HepG2 (cell line): ENCODE data around the gene TMX4. TPM values are rescaled to one million over a fixed set of nuclear protein-coding genes. Genes with fewer than 3 reads are reported as not detected.
A peak's percentile ranks its signal among the peaks of the same experiment; 100 is the strongest.

Source experiments
- ATAC-seq: fragments of 200-7000 bp; cut with Tn5 transposase; 3 replicates; pipeline ENCODE4 v1.9.1; 2020; ENCODE audit warnings: mild to moderate bottlenecking, moderate library complexity
- BruUV-seq: library from RNA; stranded (reverse); fragments of 400-500 nt; replicated peaks from 2 replicates; lab custom pipeline; 2021; lab: Mats Ljungman, UMichigan
- CTCF ChIA-PET: fragments of 300-600 bp; formaldehyde crosslinking; extraction: SDS; loops from one replicate; lab custom pipeline; 2021; ENCODE audit warnings: low total read pairs, inconsistent platforms, low intra/inter-chr PET ratio; lab: Yijun Ruan, JAX
- POLR2A ChIA-PET: fragments of 350-600 bp; sonication (Branson Sonifier 250); formaldehyde crosslinking; loops from one replicate; lab custom pipeline; 2020; ENCODE audit warnings: antibody characterized with exemption, inconsistent platforms; lab: Yijun Ruan, JAX
- DNase-seq: peaks from one replicate; pipeline ENCODE4 v3.0.0-alpha.2; 2015; ENCODE audit warnings: low spot score
- FAIRE-seq: peaks from 3 replicates; lab custom pipeline; 2011; peaks lifted over from hg19 to GRCh38; lab: Jason Lieb, UNC
- H2AFZ ChIP-seq: one replicate; pipeline ENCODE4 v1.6.1; 2011; ENCODE audit warnings: low read length, inconsistent platforms
- H3K27ac ChIP-seq: fragments of 300-600 bp; 3 replicates; pipeline ENCODE4 v1.8.0; 2011; ENCODE audit warnings: mixed run types, mild to moderate bottlenecking, mixed read lengths, low read length, inconsistent platforms; ENCODE audit not compliant: insufficient read depth; ENCODE audit errors: extremely low read length
- H3K27me3 ChIP-seq, 2 experiments: fragments of 200-600 bp in 1 of 2; 2 replicates in 1 of 2; 3 replicates in 1 of 2; pipeline versions ENCODE4 v1.6.0 to v1.8.0; 2011; ENCODE audit warnings: low read length in 2 of 2, mild to moderate bottlenecking in 2 of 2, moderate library complexity in 2 of 2, inconsistent platforms in 1 of 2; ENCODE audit not compliant: insufficient read depth in 2 of 2, control insufficient read depth in 1 of 2
- H3K36me3 ChIP-seq, 2 experiments: fragments of 200-600 bp in 1 of 2; replicated peaks in 1 of 2; 2 replicates in 1 of 2; 3 replicates in 1 of 2; pipeline versions ENCODE4 v1.5.1 to v1.8.0; 2011; ENCODE audit warnings: low read length in 2 of 2, inconsistent platforms in 1 of 2; ENCODE audit not compliant: insufficient read depth in 2 of 2, control insufficient read depth in 1 of 2
- H3K4me1 ChIP-seq: 2 replicates; pipeline ENCODE4 v1.5.1; 2012; ENCODE audit warnings: low read length, inconsistent platforms; ENCODE audit not compliant: insufficient read depth
- H3K4me2 ChIP-seq: 2 replicates; pipeline ENCODE4 v1.6.0; 2011; ENCODE audit warnings: low read depth, low read length, inconsistent platforms
- H3K4me3 ChIP-seq, 3 experiments: fragments of 200-600 bp in 1 of 3; sonication (generic), shearing (Covaris generic) in 1 of 3; replicated peaks in 1 of 3; 2 replicates each; pipeline ENCODE4 v1.5.1; 2011 to 2016; ENCODE audit warnings: low read length in 3 of 3, inconsistent platforms in 2 of 3, low read depth in 2 of 3, mild to moderate bottlenecking in 2 of 3, control low read depth in 1 of 3, mixed read lengths in 1 of 3; ENCODE audit not compliant: insufficient read depth in 1 of 3
- H3K79me2 ChIP-seq: one replicate; pipeline ENCODE4 v1.6.1; 2011; ENCODE audit warnings: low read length, inconsistent platforms; ENCODE audit not compliant: insufficient read depth
- H3K9ac ChIP-seq: 2 replicates; pipeline ENCODE4 v1.6.0; 2011; ENCODE audit warnings: mild to moderate bottlenecking, low read depth, low read length, inconsistent platforms; ENCODE audit not compliant: insufficient read depth
- H3K9me3 ChIP-seq: 2 replicates; pipeline ENCODE4 v1.5.1; 2012; ENCODE audit warnings: mild to moderate bottlenecking, low read length
- H4K20me1 ChIP-seq: 2 replicates; pipeline ENCODE4 v1.6.0; 2011; ENCODE audit warnings: inconsistent platforms, mild to moderate bottlenecking, low read length, moderate library complexity; ENCODE audit not compliant: insufficient read depth
- ATF7 ChIP-seq, 2 experiments: fragments of 450-650 bp in 1 of 2; sonication (generic) in 1 of 2; formaldehyde crosslinking in 1 of 2; IDR thresholded peaks; 2 replicates each; pipeline versions ENCODE4 v1.4.0 to v1.6.1; 2016 to 2020; ENCODE audit warnings: antibody characterized with exemption in 1 of 2, mild to moderate bottlenecking in 1 of 2, missing genetic modification reagents in 1 of 2
- ATM ChIP-seq: fragments of 450-650 bp; IDR thresholded peaks from 2 replicates; pipeline ENCODE4 v1.7.1; 2017; ENCODE audit warnings: mild to moderate bottlenecking, borderline replicate concordance
- MATR3 ChIP-seq: sonication (generic); formaldehyde crosslinking; IDR thresholded peaks from 2 replicates; pipeline ENCODE4 v1.4.0; 2020; ENCODE audit warnings: missing genetic modification reagents
- MTF2 ChIP-seq: sonication (generic); formaldehyde crosslinking; IDR thresholded peaks from 2 replicates; pipeline ENCODE4 v1.5.0; 2020; ENCODE audit warnings: missing genetic modification reagents, borderline replicate concordance
- PCBP2 ChIP-seq: fragments of 200-400 bp; formaldehyde crosslinking; optimal IDR thresholded peaks from 2 replicates; pipeline ENCODE3; 2018; ENCODE audit warnings: low read length, low read depth; ENCODE audit not compliant: poor library complexity, severe bottlenecking
- ZNF530 ChIP-seq: sonication (generic); formaldehyde crosslinking; IDR thresholded peaks from 2 replicates; pipeline ENCODE4 v1.5.0; 2020; ENCODE audit warnings: low read depth, mild to moderate bottlenecking, missing genetic modification reagents
- ZNF616 ChIP-seq: sonication (generic); formaldehyde crosslinking; IDR thresholded peaks from 2 replicates; pipeline ENCODE4 v1.5.0; 2020; ENCODE audit warnings: low read depth, mild to moderate bottlenecking, missing genetic modification reagents
- ZNF703 ChIP-seq: sonication (generic); formaldehyde crosslinking; IDR thresholded peaks from 2 replicates; pipeline ENCODE4 v1.5.1; 2020; ENCODE audit warnings: missing genetic modification reagents, mild to moderate bottlenecking, moderate library complexity, borderline replicate concordance
- WGBS: methylation state at CpG from one replicate; pipeline ENCODE4 v1.1.6; 2017; ENCODE audit warnings: low lambda C conversion rate; 5-methylcytosine and 5-hydroxymethylcytosine counted together
- in situ Hi-C: cut with HindIII; loops from 2 replicates; pipeline ENCODE4 v1.10.0; 2017; ENCODE audit warnings: low pct_unique_long_range_greater_than_20kb; ENCODE audit not compliant: extremely low pct_ligation_motif_present
- intact Hi-C: fragments of 100-400 bp; cut with micrococcal nuclease; formaldehyde crosslinking; loops from one replicate; pipeline ENCODE4 v1.10.0; 2022; ENCODE audit not compliant: unreplicated experiment
- polyA plus RNA-seq, 8 experiments: library from polyadenylated mRNA; depleted of rRNA in 3 of 8; stranded (reverse) in 7 of 8; unstranded in 1 of 8; fragments of >200 nt; fragmentation: Illumina TruSeq in 4 of 8; extraction: Trizol in 4 of 8; gene quantifications; 2 replicates each; pipeline versions ENCODE4 v1.2.1 to v1.2.3, GENCODE V29; 2011 to 2016; ENCODE audit warnings: low read depth in 4 of 8, missing spikeins in 1 of 8, mixed read lengths in 1 of 8; ENCODE audit not compliant: insufficient read depth in 1 of 8
- total RNA-seq, 5 experiments: library from RNA; depleted of rRNA; stranded (reverse); fragments of >200 nt; fragmentation: Illumina TruSeq; extraction: Trizol; gene quantifications; 2 replicates each; pipeline ENCODE4 v1.2.3, GENCODE V29; 2016; ENCODE audit warnings: low read depth in 1 of 5
- TF ChIP-seq, protein P1 (sequence below): sonication (generic); formaldehyde crosslinking; IDR thresholded peaks from 2 replicates; pipeline ENCODE4 v1.4.0; 2020; ENCODE audit warnings: mild to moderate bottlenecking, missing genetic modification reagents

Gene TMX4
- total and polyA plus RNA-seq, 2 of the 13 experiments (the other 11 are each of a cell fraction or from before 2014, with no cell fraction given), result 7.6 to 21.4 TPM

DNA sequence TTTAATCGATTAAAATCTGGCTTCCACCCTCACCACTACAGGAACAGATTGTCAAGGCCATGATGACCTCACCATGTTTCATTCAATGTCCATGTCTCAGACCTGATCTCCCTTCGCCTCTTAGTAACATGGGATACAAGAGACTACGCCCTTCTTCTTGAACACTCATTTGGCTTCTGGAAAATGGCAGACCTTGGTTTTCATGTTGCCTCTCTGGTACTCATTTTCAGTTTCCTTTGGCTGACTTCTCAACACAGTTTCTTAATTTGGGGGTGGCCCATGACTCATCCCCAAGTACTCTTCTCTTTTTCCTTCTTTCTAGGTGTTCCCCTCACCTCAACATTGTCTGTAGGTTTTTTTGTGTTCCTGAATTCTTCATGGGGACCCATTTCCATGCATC is 22.7 kb downstream of the TMX4 start:
- FAIRE-seq (peak; percentile 18), ATAC-seq (no peak), DNase-seq (no peak)
- no peak overlapping the region for H3K9ac ChIP-seq
- no peak overlapping the region for H3K4me3 ChIP-seq
- intact Hi-C loops, result no loop called here
- no peaks in the 10 kb centered on the region for H4K20me1 ChIP-seq
- 95% methylated on average over 3 of the region's 3 CpGs for WGBS
- no peaks in the 10 kb centered on the region for H3K79me2 ChIP-seq
- H3K27me3 ChIP-seq, result no peaks in the 10 kb centered on the region
- POLR2A ChIA-PET, result no interaction called here
- no peak overlapping the region for H2AFZ ChIP-seq
- H3K27ac ChIP-seq, result no peak overlapping the region
- peaks cover 8% of the 10 kb centered on the region for H3K4me1 ChIP-seq
- CTCF ChIA-PET, result no interaction called here
- in situ Hi-C loops, result no loop called here
- peaks cover 0 to 10% of the 10 kb centered on the region in 2 experiments; a peak in 3 of 5 replicates for H3K36me3 ChIP-seq
- no TSS peak for BruUV-seq
- no peak for TF ChIP-seq ZNF530 (CRISPR knock-in tag)
- TF ChIP-seq ATF7 (IDR thresholded peaks at IDR 0.05), result peak; percentile 37; the same call in 1 of the 2 replicates
- TF ChIP-seq ATF7 (CRISPR knock-in tag; IDR thresholded peaks at IDR 0.05), result no peak
- no peak overlapping the region for H3K4me2 ChIP-seq
- H3K9me3 ChIP-seq, result no peaks in the 10 kb centered on the region

DNA sequence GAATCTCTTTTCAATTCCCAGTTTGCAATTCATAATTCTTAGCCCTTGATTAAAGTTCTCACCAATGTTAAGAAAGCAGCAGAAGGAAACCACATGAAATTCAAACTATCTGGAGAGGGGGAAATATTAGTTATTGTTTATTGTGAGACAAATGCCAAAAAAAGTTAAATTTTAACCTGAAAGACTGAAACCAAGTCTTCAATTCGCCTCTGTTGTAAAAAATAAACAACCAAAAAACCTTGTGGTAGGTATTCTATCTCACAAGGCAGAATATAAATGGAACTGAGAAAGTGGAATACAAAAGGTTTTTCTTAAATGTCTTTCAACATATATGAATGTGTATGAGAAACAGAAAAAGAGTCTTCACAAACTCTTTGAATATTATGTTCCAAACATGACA is 24.8 kb downstream of the TMX4 start:
- peaks cover 0 to 10% of the 10 kb centered on the region in 2 experiments; a peak in 2 of 5 replicates for H3K36me3 ChIP-seq
- no peaks in the 10 kb centered on the region for H3K27me3 ChIP-seq
- intact Hi-C loops (no loop called here), in situ Hi-C loops (no loop called here)
- no peak overlapping the region for H3K27ac ChIP-seq
- H3K9ac ChIP-seq, result no peak overlapping the region
- TF ChIP-seq, protein P1, sequence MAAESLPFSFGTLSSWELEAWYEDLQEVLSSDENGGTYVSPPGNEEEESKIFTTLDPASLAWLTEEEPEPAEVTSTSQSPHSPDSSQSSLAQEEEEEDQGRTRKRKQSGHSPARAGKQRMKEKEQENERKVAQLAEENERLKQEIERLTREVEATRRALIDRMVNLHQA (CRISPR knock-in tag), result no peak
- no peak for TF ChIP-seq ZNF616 (CRISPR knock-in tag)
- no peak for TF ChIP-seq ATM
- TF ChIP-seq MTF2 (CRISPR knock-in tag), result no peak
- no peak for TF ChIP-seq MATR3 (CRISPR knock-in tag)
- no peak for TF ChIP-seq ZNF703 (CRISPR knock-in tag)
- TF ChIP-seq PCBP2, result no peak
- ChIA-PET CTCF (no interaction called here), POLR2A (no interaction called here)
- WGBS, result 88% methylated on average over 1 of the region's 1 CpG
- DNase-seq (no peak), FAIRE-seq (no peak), ATAC-seq (no peak)
- H3K4me2 ChIP-seq, result no peak overlapping the region
- no peaks in the 10 kb centered on the region for H4K20me1 ChIP-seq
- no peak overlapping the region for H2AFZ ChIP-seq
- H3K4me3 ChIP-seq, result no peak overlapping the region
- H3K9me3 ChIP-seq, result no peaks in the 10 kb centered on the region
- no TSS peak for BruUV-seq
- H3K79me2 ChIP-seq, result no peaks in the 10 kb centered on the region
- 0 out of 2 replicates have a peak, but pooled peaks cover 8% of the 10 kb centered on the region for H3K4me1 ChIP-seq
